K562 (cell line): Measurements from ENCODE around the gene ENOX2. TPM values are rescaled to one million over a fixed set of nuclear protein-coding genes. Genes with fewer than 3 reads are reported as not detected.

Experiments used
- CEBPB ChIP-seq: fragments of 450-650 bp; IDR thresholded peaks from 2 replicates; pipeline ENCODE4 v1.6.1; 2016; ENCODE audit warnings: missing genetic modification characterization, missing compliant biosample characterization
- DLX4 ChIP-seq: fragments of 250-450 bp; sonication (Bioruptor Pico); IDR thresholded peaks from 2 replicates; pipeline ENCODE4 v1.6.1; 2021; ENCODE audit warnings: mild to moderate bottlenecking
- HMGXB4 ChIP-seq: sonication (generic); formaldehyde crosslinking; IDR thresholded peaks from 2 replicates; pipeline ENCODE4 v1.8.1; 2023; ENCODE audit warnings: mild to moderate bottlenecking, missing genetic modification reagents
- KDM5B ChIP-seq: fragments of 200-600 bp; sonication (generic); IDR thresholded peaks from 2 replicates; pipeline ENCODE4 v1.6.1; 2012; ENCODE audit warnings: low read depth, mild to moderate bottlenecking, moderate library complexity, low read length, control low read depth, inconsistent platforms; ENCODE audit not compliant: insufficient replicate concordance
- KLF6 ChIP-seq: fragments of 250-450 bp; sonication (Bioruptor Pico); IDR thresholded peaks from 2 replicates; pipeline ENCODE4 v1.4.0; 2020; ENCODE audit warnings: mild to moderate bottlenecking, moderate library complexity, borderline replicate concordance
- MITF ChIP-seq: IDR thresholded peaks from 2 replicates; pipeline ENCODE4 v1.6.1; 2014; ENCODE audit warnings: antibody characterized with exemption
- NBN ChIP-seq: fragments of 450-650 bp; IDR thresholded peaks from 2 replicates; pipeline ENCODE4 v1.6.1; 2016; ENCODE audit warnings: low read depth, mild to moderate bottlenecking
- PBX2 ChIP-seq, 2 experiments: IDR thresholded peaks in 1 of 2; conservative IDR thresholded peaks in 1 of 2; 2 replicates each; pipeline ENCODE4 v1.6.1; 2016; ENCODE audit warnings: low read depth in 2 of 2, mild to moderate bottlenecking in 1 of 2, missing compliant biosample characterization in 1 of 2, missing genetic modification characterization in 1 of 2, moderate library complexity in 1 of 2
- PCBP1 ChIP-seq: fragments of 200-400 bp; formaldehyde crosslinking; IDR thresholded peaks from 2 replicates; pipeline ENCODE4 v1.6.1; 2018; ENCODE audit warnings: mild to moderate bottlenecking, low read depth, low read length; ENCODE audit not compliant: poor library complexity, severe bottlenecking
- POLR3G ChIP-seq: IDR thresholded peaks from 2 replicates; pipeline ENCODE4 v1.6.1; 2011; ENCODE audit not compliant: insufficient read length, insufficient replicate concordance; ENCODE audit errors: extremely low read depth
- SMARCC2 ChIP-seq: fragments of 450-650 bp; IDR thresholded peaks from 2 replicates; pipeline ENCODE4 v1.6.1; 2017; ENCODE audit warnings: antibody characterized with exemption, moderate library complexity, mild to moderate bottlenecking, low read depth
- TEAD4 ChIP-seq, 2 experiments: sonication (generic) in 1 of 2; formaldehyde crosslinking in 1 of 2; IDR thresholded peaks; 2 replicates each; pipeline versions ENCODE4 v1.6.1 to v1.8.0; 2012 to 2022; ENCODE audit warnings: borderline replicate concordance in 1 of 2, inconsistent platforms in 1 of 2, low read length in 1 of 2, mild to moderate bottlenecking in 1 of 2, missing genetic modification reagents in 1 of 2
- UBTF ChIP-seq, 2 experiments: IDR thresholded peaks; 2 replicates each; pipeline ENCODE4 v1.6.1; 2012; ENCODE audit warnings: improper control_type of control experiment in 2 of 2, low read depth in 2 of 2, low read length in 2 of 2, borderline replicate concordance in 1 of 2
- ZBTB49 ChIP-seq: sonication (generic); formaldehyde crosslinking; IDR thresholded peaks from 2 replicates; pipeline ENCODE4 v1.8.0; 2022; ENCODE audit warnings: missing genetic modification reagents, mild to moderate bottlenecking, borderline replicate concordance
- polyA plus RNA-seq, 8 experiments: library from polyadenylated mRNA; depleted of rRNA in 4 of 8; stranded (reverse) in 5 of 8; unstranded in 3 of 8; fragments of >200 nt; fragmentation: Nextera tagmentation in 2 of 8; fragmentation: Illumina TruSeq in 1 of 8; extraction: Ambion mirVana in 2 of 8; extraction: Trizol in 1 of 8; gene quantifications; 2 replicates each; pipeline versions ENCODE4 v1.2.1 to v1.2.3, GENCODE V29; 2011 to 2014; ENCODE audit warnings: inconsistent platforms in 1 of 8, missing spikeins in 1 of 8
- total RNA-seq, 7 experiments: library from RNA; depleted of rRNA in 6 of 7; stranded (reverse); fragments of >200 nt in 6 of 7; fragmentation: Illumina TruSeq in 2 of 7; extraction: Trizol in 2 of 7; gene quantifications; 2 replicates each; pipeline versions ENCODE4 v1.2.1 to v1.2.3, GENCODE V29; 2011 to 2021; ENCODE audit warnings: low replicate concordance in 1 of 7

The ENOX2 gene
- total and polyA plus RNA-seq, 9 of the 15 experiments (the other 6 are each of a cell fraction or from before 2014, with no cell fraction given) = 6.1 to 24.0 (median 13.8) TPM

- TF ChIP-seq MITF (no peak), ZBTB49 (no peak), HMGXB4 (no peak), NBN (no peak), KLF6 (no peak), POLR3G (no peak), TEAD4 (IDR thresholded peaks at IDR 0.05; ENCODE audit: low read length) (peak; percentile 67; the same call in 1 of the 2 replicates), TEAD4 (CRISPR knock-in tag; IDR thresholded peaks at IDR 0.05; ENCODE audit: borderline replicate concordance) (no peak), PBX2 (CRISPR knock-in tag; IDR thresholded peaks at IDR 0.05; ENCODE audit: low read depth) (no peak), PBX2 (tag; conservative IDR thresholded peaks at IDR 0.05; ENCODE audit: low read depth) (peak; percentile 47; the same call in 1 of the 2 replicates), CEBPB (tag) (0 out of 2 replicates have a peak, but pooled peaks have one; percentile 24), KDM5B (no peak), DLX4 (CRISPR knock-in tag) (no peak), PCBP1 (no peak), SMARCC2 (no peak), UBTF (IDR thresholded peaks at IDR 0.05; ENCODE audit: borderline replicate concordance in 1 of 2, low read depth in 2 of 2, low read length in 2 of 2) (no peak)
These were observed 208.0 kb downstream of the ENOX2 start (continued) for GRCh38 chrX:130694983-130695382.
